ENCODE data around the gene ZBTB7B.

GRCh38 chr1:155017946-155018316, 15.3 kb downstream of the ZBTB7B start:
- no peak for TF ChIP-seq REST (IDR thresholded peaks at IDR 0.05; ENCODE audit: insufficient read depth in 1 of 2, low read depth in 2 of 2, low read length in 2 of 2)
- no peak for TF ChIP-seq POLR2AphosphoS5 (IDR thresholded peaks at IDR 0.05; ENCODE audit: low read depth, low read length)
- no peak for TF ChIP-seq TAF1 (IDR thresholded peaks at IDR 0.05; ENCODE audit: borderline replicate concordance, insufficient read depth, low read length)
- no peak for TF ChIP-seq SIN3A (IDR thresholded peaks at IDR 0.05; ENCODE audit: borderline replicate concordance, insufficient read depth, low read length)
- TF ChIP-seq FOXP2 (optimal IDR thresholded peaks at IDR 0.05; ENCODE audit: borderline replicate concordance, extremely low read depth, extremely low read length, insufficient read depth): no peak
